ENCODE data around the gene PLEKHM2. TPM values are rescaled to one million over a fixed set of nuclear protein-coding genes. Genes with fewer than 3 reads are reported as not detected.

Gene PLEKHM2
- total RNA-seq, 1 experiment from 2014 or later = 38.5 TPM

- Histone ChIP-seq H3K9me2 (ENCODE audit: insufficient read depth) (no peaks in the 10 kb centered on the region), H3K79me2 (ENCODE audit: insufficient read depth, low read length) (no peaks in the 10 kb centered on the region), H3K9me3 (ENCODE audit: control insufficient read depth in 1 of 2, insufficient read depth in 1 of 2, low read depth in 1 of 2, low read length in 2 of 2) (no peaks in the 10 kb centered on the region), H2AFZ (ENCODE audit: low read depth, low read length, poor library complexity, severe bottlenecking) (no peak overlapping the region), H3K4me1 (ENCODE audit: control insufficient read depth in 1 of 2, insufficient read depth in 2 of 2, low read length in 2 of 2) (peaks cover 3 to 25% of the 10 kb centered on the region in 2 experiments; a peak in 3 of 4 replicates), H3K4me3 (replicated peaks in 1 of 2; ENCODE audit: low read depth in 1 of 2, low read length in 2 of 2) (no peak overlapping the region), H4K20me1 (ENCODE audit: insufficient read depth) (no peaks in the 10 kb centered on the region), H3K9ac (ENCODE audit: low read length) (no peak overlapping the region), H3K36me3 (ENCODE audit: control insufficient read depth in 1 of 2, insufficient read depth in 2 of 2, low read length in 2 of 2) (no peaks in the 10 kb centered on the region), H3K27me3 (ENCODE audit: insufficient read depth, low read length) (no peaks in the 10 kb centered on the region), H3K27ac (ENCODE audit: low read depth, low read length) (no peak overlapping the region), H3K4me2 (ENCODE audit: low read length) (0 out of 2 replicates have a peak overlapping the region, but pooled peaks have one; percentile 71)
- intact Hi-C loops (cut with micrococcal nuclease) = no loop called here
- TF ChIP-seq ELF1 (IDR thresholded peaks at IDR 0.05; ENCODE audit: borderline replicate concordance, low read depth) (no peak), EZH2 (IDR thresholded peaks at IDR 0.05) (no peak), RAD21 (IDR thresholded peaks at IDR 0.05; ENCODE audit: low read depth) (no peak), SP1 (IDR thresholded peaks at IDR 0.05; ENCODE audit: low read depth) (no peak), EZH2phosphoT487 (IDR thresholded peaks at IDR 0.05; ENCODE audit: borderline replicate concordance) (no peak), YY1 (IDR thresholded peaks at IDR 0.05; ENCODE audit: extremely low read depth, insufficient replicate concordance, low read depth, low read length) (no peak), POLR2AphosphoS5 (IDR thresholded peaks at IDR 0.05; ENCODE audit: low read depth, low read length) (no peak), JUND (IDR thresholded peaks at IDR 0.05) (no peak), SIN3A (IDR thresholded peaks at IDR 0.05; ENCODE audit: low read depth) (no peak), EGR1 (IDR thresholded peaks at IDR 0.05; ENCODE audit: low read depth) (no peak), ZFX (IDR thresholded peaks at IDR 0.05) (no peak), REST (IDR thresholded peaks at IDR 0.05; ENCODE audit: low read depth) (no peak), CEBPB (IDR thresholded peaks at IDR 0.05; ENCODE audit: low read depth) (no peak)
- TF ChIP-seq, protein P1, sequence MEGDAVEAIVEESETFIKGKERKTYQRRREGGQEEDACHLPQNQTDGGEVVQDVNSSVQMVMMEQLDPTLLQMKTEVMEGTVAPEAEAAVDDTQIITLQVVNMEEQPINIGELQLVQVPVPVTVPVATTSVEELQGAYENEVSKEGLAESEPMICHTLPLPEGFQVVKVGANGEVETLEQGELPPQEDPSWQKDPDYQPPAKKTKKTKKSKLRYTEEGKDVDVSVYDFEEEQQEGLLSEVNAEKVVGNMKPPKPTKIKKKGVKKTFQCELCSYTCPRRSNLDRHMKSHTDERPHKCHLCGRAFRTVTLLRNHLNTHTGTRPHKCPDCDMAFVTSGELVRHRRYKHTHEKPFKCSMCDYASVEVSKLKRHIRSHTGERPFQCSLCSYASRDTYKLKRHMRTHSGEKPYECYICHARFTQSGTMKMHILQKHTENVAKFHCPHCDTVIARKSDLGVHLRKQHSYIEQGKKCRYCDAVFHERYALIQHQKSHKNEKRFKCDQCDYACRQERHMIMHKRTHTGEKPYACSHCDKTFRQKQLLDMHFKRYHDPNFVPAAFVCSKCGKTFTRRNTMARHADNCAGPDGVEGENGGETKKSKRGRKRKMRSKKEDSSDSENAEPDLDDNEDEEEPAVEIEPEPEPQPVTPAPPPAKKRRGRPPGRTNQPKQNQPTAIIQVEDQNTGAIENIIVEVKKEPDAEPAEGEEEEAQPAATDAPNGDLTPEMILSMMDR (IDR thresholded peaks at IDR 0.05 in 2 of 3, conservative IDR thresholded peaks at IDR 0.05 in 1 of 3; ENCODE audit: borderline replicate concordance in 1 of 3, insufficient read depth in 1 of 3, low read depth in 2 of 3, low read length in 2 of 3) = no peak
- no TSS peak for BruUV-seq (replicated peaks)
- no peak for DNase-seq (ENCODE audit: low read depth, low spot score)
- ATAC-seq = no peak
- CTCF ChIA-PET = interaction anchor here (1.3 kb wide), 1 partner anchor 15 kb away, joined by 3 read pairs; no protein-coding TSS in a partner anchor
- POLR2A ChIA-PET = no interaction called here
- RAD21 ChIA-PET (ENCODE audit: low non-redundant PET in 1 of 2, low total read pairs in 2 of 2, uncharacterized antibody in 2 of 2, unreplicated experiment in 2 of 2) = no interaction called here
Measured at GRCh38 chr1:15755646-15756040, 71.5 kb downstream of the PLEKHM2 start.

Measured in HCT116 (cell line).